Activated CD4-positive, alpha-beta T cell treated with anti-CD3 and anti-CD28 coated beads for 48 hours (primary cell): ENCODE measurements around the gene TMEM178B.
"Not testable (repeated sequence)": the region's sequence is repeated elsewhere in the genome, so short reads cannot be mapped to it uniquely, and the experiment has no call there.

Experiments used
- DNase-seq: peaks from one replicate; pipeline ENCODE4 v3.0.0-alpha.2; 2020

Gene TMEM178B

DNA sequence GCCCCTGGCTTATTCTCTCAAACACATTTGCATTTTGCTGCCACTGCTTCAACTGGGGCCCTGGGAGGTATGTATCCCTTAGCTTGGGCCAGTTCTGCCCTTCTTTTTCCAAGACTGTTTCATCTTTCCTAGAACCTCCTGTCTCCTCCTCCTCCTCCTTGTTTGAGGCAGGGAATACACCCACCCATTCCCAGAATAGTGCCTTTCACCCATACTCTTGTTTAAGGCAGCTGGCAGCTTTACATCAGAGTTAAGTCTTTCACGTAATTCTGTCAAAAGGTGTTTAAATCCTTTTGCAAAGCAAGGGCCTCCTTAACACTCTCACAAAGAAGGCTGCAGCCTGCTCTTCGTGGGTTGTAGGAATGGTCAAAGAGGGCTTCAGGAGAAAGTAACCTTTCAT is 326.5 kb downstream of the TMEM178B start:
- DNase-seq, result no peak

DNA sequence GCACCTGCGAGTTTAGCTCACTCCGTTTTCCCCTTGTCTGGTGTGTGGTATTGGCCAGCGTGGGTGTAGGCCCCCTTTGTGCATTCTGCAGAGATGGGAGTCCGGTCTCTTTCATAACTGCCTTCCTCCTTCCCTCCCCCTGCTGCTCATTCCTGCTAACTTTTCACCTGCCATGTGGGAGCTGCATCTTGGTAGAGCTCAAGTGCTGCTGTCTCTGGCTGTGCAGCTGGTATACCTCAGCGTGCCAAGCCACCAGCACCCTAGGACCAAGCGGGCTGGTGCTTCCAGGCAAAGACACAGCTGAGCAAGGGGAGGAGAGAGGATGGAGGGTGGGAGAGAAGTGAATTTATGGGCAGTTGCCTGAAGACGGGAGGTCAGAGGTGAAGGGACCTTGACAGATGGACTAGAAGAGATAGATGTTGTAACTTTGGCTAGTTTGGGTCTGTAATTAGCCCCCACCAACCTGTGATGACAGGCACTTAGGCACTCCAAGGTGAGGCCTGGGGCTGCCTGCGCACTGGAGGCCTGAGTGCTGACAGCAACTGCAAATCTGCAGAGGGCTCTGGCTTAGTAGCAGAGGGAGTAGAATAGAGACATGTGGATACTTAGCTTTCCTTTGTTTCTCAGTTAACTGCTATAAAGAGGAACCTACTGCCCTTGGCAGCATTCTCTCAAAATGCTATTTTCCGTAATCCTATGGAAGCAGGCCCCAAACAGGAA is 328.6 kb downstream of the TMEM178B start:
- DNase-seq, result no peak

DNA sequence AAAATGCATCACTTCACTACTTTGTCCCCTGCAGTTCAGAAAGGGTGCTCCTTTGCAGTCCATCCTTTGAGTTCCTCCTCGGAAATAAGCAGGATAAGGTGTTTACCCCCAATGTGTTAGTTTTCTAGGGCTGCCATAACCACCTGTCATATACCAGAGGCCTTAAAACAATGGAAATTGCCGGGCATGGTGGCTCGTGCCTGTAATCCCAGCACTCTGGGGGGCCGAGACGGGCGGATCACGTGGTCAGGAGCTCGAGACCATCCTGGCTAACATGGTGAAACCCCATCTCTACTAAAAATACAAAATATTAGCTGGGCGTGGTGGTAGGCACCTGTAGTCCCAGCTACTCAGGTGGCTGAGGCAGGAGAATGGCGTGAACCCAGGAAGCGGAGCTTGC is 330.0 kb downstream of the TMEM178B start:
- DNase-seq, result not testable (repeated sequence)

DNA sequence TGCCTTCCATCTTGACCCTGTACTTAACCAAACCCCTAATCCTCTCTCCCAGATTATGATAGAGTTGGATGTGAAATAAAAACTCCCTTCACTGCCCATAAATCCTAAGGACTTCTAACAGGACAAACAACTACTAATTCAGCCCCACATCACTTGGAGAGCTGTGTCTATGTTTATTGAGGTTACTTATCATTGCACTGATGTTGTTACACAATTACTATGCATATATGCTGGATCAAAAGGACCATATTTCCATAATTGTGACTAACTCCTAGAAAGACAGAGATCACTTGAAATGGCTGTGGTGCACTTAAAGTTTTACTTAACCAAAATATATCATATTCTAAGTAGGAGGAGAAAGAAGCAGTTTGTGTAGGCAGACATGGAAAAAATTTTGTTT is 332.5 kb downstream of the TMEM178B start:
- no peak for DNase-seq

DNA sequence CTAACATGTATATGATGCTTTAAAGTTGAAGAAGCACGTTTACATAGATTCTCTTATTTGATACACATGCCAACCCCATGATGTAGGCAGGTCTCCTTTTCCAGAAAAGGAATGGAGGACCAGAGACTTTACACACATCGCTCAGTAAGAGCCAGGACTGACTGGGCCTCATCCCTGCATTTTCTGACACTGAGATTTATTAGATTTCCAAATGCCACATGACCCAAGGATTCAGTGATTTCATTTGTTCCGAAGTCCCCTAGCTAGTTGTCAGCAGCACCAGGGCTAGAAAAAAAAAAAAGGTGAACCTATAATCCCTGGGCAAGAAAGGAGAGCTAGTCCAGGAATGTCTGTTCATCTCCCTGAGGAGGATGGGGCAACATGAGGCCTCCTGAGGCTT is 334.0 kb downstream of the TMEM178B start:
- DNase-seq, result no peak

DNA sequence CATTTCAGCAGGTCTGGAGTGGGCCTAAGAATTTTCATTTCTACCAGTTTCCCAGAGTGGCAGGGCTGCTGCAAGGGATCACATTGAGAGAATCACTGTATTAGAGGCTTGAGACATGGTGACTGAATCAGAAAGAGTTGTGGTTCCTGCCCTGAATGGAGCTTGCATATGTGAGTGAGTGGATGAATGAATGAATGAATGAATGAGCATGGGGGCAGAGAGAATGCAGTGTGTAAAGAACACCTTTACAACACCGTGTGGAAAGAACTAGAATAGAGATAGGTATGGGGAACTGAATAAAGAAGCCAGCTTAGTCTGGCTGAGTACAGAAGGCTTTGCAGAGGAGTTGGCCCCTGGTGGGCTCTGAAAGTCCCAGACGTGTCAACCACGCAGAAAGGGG is 334.6 kb downstream of the TMEM178B start:
- DNase-seq, result no peak

DNA sequence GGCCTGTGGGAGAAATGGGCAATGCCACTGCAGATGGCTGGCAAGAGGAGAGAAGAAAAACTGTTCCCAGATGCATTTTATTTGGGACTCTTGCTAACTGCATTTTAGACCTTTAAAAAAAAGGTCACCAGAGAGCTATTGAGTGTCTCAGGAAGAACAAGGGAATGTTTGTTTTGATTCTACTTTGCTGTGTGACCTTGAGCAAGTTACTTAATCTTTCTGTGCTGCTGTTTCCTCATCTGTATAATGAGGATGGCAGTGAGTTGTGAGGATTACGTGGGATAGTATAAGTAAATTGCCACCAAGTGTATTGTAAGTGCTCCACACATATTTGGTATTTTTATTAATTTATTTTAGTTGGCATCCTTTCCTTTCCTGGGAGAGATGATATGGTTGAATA is 335.4 kb downstream of the TMEM178B start:
- no peak for DNase-seq

DNA sequence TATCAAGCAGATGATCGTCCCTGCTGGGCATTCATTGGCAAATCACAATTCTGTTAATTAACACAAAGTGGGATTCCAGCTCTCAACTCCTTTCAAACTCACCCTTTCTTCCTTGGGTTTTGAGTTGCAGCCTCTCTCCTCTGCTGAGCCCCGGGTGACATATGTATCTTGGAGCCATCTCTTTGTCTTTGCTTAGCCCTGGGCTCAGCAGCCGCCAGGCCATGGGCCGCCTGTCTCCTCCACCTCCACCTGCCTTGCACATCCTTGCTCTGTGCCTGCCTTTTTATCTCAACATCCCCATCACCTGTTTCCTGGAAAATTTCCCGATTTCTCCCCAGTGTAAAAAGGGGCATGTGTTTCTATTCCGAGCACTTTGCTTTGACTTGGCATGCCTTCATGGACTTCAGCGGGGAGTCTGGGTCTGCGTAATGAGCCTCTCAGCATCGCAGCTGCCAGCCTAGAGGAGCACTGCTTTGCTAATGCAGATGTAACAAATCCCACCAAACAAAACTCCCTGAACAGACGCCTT is 336.0 kb downstream of the TMEM178B start:
- no peak for DNase-seq

DNA sequence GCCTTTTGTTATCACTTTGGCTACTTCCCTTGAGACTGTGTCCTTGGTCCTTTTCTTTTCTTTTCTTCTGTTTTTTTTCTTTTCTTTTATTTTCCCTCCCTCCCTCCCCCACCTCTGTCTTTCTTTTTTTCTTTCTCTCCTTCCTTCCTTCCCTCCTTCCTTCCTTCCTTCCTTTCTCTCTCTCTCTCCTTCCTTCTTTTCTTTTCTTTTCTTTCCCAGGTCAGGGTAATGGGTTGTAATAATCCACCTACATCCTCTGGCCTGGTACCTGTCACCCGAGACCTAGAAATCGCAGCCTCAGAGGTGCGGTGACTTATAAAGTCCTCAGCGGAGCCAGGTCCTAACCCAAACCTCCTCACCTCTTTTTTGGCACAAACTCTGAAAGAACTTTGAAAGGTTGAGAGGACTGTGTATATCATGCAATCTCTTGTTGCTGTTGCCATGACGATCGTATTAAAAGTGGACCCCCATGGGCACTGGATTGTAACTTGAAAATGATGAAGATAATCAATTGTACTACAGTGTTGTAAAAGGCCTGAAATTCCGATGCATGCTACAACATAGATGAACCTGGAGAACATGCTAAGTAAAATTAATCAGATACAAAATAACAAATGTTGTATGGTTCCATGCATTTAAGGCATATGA is 336.6 kb downstream of the TMEM178B start:
- no peak for DNase-seq

DNA sequence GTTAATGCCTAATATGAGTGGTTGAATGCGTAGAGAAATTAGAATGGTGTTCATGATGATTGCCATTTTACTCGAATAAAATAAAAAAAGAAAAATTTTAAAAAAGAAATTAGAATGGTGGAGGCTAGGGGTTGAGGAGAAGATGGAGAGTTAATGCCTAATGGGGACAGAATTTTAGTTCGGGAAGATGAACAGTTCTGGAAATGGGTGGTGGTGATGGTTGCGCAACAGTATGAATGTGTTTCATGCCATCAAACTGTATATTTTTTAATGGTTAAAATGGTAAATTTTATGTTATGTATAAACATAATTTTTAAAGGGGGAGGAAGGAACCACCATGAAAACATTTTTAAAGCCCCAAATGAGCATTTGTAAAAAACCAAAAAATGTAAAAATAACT is 337.3 kb downstream of the TMEM178B start:
- DNase-seq, result no peak

DNA sequence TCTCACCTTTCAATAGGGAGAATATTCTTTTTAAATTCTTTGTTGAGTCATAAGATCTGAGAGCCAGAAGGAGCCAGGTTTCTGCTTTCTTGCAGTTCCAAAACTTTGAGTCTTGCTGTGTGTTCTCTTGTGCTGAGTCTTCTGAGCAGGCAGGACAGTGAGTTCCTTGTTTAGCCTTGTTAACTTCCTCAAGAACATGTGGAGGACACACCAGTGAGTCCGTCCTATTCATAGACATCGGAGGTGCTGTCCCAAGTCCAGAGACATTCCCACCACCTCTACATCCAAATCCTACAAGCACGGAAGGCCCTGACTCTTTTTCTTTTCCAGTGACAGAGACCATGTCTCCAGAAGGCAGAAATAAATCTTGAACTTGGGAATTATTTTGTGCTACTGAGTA is 342.1 kb downstream of the TMEM178B start:
- no peak for DNase-seq

DNA sequence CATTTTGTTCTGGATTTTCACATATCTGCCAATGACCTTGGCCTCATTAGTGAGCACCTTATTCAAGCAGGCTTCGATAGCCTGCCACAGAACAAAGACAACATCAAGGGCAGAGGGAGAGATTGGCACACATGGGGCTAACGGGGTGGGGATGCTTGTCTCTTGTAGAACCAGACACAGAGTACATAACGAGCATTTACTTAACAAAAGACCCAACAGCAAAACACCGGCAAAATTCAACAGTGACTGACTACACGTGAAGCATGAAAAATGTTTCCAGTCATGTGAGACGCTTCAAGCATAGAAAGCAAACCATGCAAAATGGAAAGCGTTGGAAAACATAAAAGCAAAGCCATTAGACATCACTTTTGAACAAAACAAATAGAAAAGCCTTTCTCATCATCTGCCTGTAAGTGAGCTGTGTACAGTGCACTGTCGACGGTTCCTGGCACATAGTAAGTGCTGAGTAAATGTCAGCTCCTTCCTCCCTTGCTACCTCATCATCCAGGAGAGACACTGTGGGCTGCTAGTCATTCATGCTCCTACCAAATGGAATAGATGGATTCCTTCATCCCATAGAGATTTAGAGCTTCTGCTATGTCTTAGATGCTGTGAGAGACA is 342.9 kb downstream of the TMEM178B start:
- DNase-seq, result no peak

DNA sequence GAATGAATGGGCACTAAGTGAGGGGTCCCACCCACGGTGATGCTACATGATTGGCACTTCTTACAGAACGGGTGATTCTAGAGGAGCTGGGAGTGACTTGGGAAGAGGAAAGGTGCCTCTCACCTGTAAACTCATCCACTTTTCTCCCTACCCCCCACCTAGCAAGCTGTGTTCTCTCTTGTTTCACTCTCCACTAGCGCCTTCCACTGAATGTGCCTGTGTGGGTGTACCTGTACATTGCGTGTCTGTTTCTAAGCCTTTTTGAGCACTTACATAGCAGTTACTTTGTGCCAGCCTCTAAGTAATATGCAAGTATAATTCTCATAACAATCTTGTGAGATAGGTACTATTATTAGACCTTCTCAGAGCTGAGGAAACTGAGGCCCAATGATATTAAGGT is 343.6 kb downstream of the TMEM178B start:
- DNase-seq, result no peak

DNA sequence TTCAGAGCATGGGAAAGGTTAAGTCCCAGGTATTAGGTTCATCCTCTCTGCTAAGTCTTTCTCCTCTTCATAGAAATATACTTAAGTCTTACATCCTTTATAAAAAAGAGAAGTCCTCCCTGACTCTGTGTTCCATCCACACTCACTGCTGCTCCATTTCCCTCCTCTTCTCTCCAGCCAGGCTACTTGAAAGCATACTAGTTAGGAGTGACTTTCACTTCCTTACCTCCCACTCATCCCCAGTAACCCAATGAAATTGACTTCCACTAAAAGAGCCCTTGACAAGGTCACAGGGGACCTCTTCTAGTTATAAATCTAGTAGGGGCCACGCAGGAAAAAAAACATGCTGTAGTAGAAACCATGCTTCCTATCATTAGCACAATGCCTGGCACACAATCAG is 344.2 kb downstream of the TMEM178B start:
- DNase-seq, result no peak

DNA sequence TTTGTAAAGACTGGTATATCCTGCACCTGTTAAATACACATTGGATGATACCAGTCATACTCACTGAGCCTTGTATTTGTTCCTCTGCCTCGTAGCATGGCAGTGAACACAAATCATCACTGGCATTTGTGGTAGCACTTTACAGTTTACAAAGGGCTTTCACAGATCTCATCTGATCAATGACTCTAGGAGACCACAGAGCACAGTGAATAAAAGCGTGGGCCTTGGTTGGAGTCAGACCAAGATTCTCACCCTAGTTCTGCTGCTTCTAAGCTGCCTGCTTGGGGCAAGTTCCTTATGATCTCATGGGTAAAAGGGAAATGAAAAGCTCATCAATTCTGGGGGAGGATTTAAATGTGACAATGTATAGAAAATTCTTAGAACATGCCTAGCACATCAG is 347.4 kb downstream of the TMEM178B start:
- DNase-seq, result no peak

DNA sequence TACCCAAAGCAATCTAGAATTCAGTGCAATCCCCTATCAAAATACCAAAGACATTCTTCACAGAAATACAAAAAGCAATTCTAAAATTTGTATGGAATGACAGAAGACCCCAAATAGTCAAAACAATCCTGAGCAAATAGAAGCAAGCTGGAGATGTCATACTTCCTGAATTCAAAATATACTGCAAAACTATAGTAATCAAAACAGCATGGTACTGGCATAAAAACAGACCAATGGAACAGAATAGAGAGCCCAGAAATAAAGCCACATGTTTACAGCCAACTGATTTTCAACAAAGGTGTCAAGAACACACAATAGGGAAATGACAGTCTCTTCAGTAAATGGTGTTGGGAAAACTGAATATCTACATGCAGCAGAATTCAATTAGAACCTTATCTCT is 353.3 kb downstream of the TMEM178B start:
- DNase-seq, result no peak

DNA sequence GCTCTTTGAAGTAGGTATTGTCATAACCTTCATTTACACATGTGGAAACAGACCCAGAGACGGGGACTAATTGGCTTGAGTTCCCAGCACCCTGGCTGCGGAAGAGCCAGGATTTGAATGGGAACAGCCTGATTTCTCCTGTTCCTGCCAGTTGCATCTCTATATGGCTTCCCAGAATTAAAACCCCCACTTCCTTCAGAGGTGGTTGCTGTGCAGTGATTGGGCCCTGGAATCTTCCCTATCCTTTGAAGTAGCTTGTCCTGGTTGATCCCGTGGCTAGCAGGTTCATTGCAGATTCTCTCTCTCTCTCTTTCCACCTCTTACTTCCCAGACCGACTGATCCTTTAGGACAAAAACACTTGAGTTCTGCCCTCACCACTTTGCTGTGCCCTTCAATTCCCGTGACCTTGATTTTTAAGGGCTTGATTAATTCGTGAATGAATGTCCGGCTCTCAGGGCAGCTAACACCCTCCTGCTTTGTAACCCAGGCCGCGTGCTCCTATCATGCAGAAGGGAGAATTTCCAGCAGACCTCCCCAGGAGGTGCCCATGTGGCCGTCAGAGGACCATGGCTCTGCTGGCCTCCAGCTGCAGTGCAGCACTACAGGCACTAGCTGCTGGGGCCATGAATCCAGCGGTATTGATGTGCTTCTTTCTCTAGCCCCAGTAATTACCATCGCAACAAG is 356.7 kb downstream of the TMEM178B start:
- DNase-seq, result no peak

DNA sequence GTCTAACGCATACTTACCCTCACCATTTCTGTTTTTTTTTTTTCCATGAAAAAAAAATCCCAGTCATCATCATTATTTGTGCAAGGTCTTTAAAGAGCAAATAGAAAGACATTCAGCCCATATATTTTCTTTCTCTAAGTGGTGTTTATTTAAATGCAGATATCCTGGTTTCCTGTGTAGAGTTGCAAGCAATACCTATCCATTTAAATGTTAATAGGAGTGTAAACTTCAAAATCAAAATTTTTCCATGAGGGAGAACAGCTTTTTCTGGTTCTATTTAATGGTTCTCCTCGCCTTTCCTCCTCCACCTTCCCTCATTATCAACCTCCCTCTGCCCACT is 357.2 kb downstream of the TMEM178B start:
- DNase-seq, result no peak

DNA sequence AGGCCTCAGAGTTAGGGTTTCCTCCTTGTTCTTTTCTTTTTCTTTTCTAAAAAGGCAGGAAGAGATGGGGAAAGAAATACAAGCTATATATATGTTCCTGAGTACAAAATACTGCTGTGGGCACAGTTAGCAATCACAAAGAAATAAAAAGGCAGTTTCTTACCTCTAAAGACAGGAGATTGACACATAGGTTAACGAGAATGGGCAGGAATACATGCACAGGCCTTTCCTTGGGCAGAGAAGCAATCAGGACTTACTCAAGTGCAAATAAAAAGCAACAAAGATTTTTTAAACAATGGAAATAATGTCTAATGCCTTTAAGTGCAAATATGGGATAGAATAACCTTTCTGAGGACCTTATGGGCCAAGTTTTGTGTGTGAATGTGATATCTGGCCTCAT is 357.8 kb downstream of the TMEM178B start:
- no peak for DNase-seq

DNA sequence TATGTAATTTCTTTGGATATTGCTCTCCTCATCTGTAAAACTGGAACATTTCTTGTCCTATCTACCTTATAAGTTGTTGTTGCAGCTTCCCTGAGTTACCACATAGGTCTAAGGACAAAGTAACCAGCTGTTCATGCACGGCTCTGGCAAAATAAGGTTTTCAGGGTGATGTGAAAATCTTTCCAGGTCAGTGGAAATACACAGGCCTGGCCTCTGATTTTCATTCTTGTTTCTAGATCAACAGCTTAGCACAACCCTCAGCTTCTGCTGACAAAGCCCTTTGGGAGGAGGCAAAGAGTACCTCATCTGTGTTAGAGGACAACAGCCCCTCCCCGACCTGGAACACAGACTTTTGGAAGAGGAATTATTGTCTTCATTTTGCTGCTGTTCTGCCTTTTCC is 359.8 kb downstream of the TMEM178B start:
- DNase-seq, result no peak

DNA sequence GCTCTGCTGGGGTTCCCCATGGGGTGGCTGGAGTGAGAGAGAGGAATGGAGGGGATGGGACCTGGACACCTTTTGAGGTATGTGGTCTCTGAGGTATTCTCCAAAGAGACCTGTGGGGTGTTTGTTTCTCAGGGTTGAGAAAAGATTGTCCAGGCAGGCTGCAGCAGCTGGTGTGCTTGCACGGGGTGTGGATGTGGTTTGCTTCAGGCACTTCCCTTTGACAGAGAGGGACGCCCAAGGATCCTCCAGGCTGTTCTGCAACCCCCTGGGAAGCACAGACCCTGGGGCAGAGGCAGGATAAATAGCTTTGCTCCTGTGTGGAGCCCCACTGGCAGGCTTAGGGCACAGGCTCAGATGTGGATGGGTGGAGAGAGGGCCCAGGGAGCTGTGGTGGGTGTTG is 362.3 kb downstream of the TMEM178B start:
- DNase-seq, result no peak

DNA sequence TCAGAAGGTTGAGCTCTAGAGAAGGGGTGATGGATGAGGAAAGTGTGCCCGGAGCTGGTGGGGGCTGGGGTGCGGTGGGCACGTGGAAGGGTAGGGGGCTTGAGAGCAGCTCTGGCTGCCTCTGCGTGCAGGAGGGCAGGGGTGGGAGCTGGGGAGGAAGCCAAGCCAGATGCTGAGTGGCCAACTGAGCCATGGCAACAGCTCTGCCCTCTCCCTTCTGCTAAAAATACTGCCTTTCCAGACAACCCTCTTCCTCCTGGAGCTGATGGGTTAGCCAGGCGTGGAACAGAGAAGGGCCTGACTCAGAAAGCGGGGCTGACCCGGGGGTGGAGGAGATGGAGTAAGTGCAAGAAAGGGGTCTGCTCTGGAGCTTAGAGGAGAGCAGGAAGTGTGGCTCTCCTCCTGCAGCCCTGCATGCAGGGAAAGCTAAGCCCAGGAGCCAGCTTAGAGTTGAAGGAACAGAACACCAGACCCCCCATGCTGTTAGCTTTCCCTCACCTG is 362.8 kb downstream of the TMEM178B start:
- no peak for DNase-seq

DNA sequence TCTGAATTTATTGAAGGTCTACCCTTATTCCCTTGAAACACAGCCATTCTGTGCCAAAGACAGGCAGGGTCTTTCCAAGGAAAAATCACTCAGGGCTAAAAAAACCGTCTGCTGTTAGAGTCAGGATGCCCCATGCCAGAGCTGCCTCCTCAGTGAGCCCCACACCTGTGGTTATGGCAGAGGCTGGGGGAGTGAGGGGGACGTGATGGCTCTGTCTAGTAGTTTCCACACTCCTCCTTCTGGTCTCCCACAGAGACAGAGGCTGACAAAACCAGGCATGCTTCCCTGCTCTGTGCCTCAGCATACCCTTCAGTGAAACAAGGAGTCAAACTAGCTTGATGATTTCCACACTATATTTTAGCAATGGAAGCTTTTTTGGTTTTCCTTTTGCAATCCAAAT is 365.3 kb downstream of the TMEM178B start:
- DNase-seq, result no peak

DNA sequence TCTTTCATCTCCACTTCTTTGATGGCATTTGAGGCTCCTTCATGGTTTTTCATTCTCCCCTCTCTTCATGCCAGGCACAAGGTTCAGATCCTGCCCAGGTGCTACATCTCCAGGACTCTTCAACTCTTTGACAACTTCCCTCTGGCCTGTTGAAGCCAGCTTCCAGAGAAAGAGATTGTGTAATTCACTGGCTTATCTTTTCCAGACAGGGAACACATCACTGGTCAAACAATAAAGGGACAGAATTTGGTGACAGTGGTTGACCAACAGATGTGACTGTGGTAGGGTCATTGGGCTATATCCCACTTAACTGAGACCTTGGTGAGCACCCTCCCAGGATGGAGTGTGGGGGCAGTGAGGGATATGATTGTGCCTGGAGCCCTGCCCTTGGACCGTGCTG is 365.9 kb downstream of the TMEM178B start:
- no peak for DNase-seq
